ENCODE data around the gene ZBTB7C. TPM values are rescaled to one million over a fixed set of nuclear protein-coding genes. Genes with fewer than 3 reads are reported as not detected.

ZBTB7C gene
- total RNA-seq, 1 experiment from 2014 or later, result 0.32 TPM

- intact Hi-C loops (cut with micrococcal nuclease; ENCODE audit: unreplicated experiment), result no loop called here
Observed at GRCh38 chr18:48127606-48128005, 281.6 kb downstream of the ZBTB7C start.

GRCh38 chr18:48126240-48126639 lies 282.9 kb downstream of the ZBTB7C start:
- no peak for TF ChIP-seq EZH2 (IDR thresholded peaks at IDR 0.05; ENCODE audit: borderline replicate concordance, low read depth, low read length, poor library complexity, severe bottlenecking)
- no peak for TF ChIP-seq CTCF (conservative IDR thresholded peaks at IDR 0.05; ENCODE audit: low read depth, low read length)
- no TSS peak for BruUV-seq (replicated peaks)
- Histone ChIP-seq H3K4me3 (ENCODE audit: low read depth, low read length, poor library complexity, severe bottlenecking) (no peak overlapping the region), H3K9me3 (ENCODE audit: low read depth, low read length, poor library complexity, severe bottlenecking) (no peaks in the 10 kb centered on the region), H3K27ac (ENCODE audit: low read depth, low read length, poor library complexity, severe bottlenecking) (no peak overlapping the region), H3K27me3 (replicated peaks; ENCODE audit: insufficient read depth, low read depth, low read length, poor library complexity) (peaks cover 11% of the 10 kb centered on the region), H3K4me1 (ENCODE audit: insufficient read depth, low read length, poor library complexity, severe bottlenecking) (no peaks in the 10 kb centered on the region), H3K36me3 (ENCODE audit: insufficient read depth, low read length, poor library complexity, severe bottlenecking) (no peaks in the 10 kb centered on the region)
- intact Hi-C loops (cut with micrococcal nuclease; ENCODE audit: unreplicated experiment), result no loop called here
- no peak for DNase-seq (ENCODE audit: low spot score)
- ChIA-PET POLR2A (ENCODE audit: low non-redundant PET) (no interaction called here), CTCF (no interaction called here)

More at GRCh38 chr18:48127606-48128005, 281.6 kb downstream of the ZBTB7C start:
- no TSS peak for BruUV-seq (replicated peaks)
- Histone ChIP-seq H3K4me1 (ENCODE audit: insufficient read depth, low read length, poor library complexity, severe bottlenecking) (no peaks in the 10 kb centered on the region), H3K4me3 (ENCODE audit: low read depth, low read length, poor library complexity, severe bottlenecking) (no peak overlapping the region), H3K27ac (ENCODE audit: low read depth, low read length, poor library complexity, severe bottlenecking) (no peak overlapping the region), H3K36me3 (ENCODE audit: insufficient read depth, low read length, poor library complexity, severe bottlenecking) (no peaks in the 10 kb centered on the region), H3K27me3 (replicated peaks; ENCODE audit: insufficient read depth, low read depth, low read length, poor library complexity) (peaks cover 18% of the 10 kb centered on the region), H3K9me3 (ENCODE audit: low read depth, low read length, poor library complexity, severe bottlenecking) (no peaks in the 10 kb centered on the region)
- TF ChIP-seq CTCF (conservative IDR thresholded peaks at IDR 0.05; ENCODE audit: low read depth, low read length) (no peak), EZH2 (IDR thresholded peaks at IDR 0.05; ENCODE audit: borderline replicate concordance, low read depth, low read length, poor library complexity, severe bottlenecking) (no peak)
- DNase-seq (ENCODE audit: low spot score), result no peak
- ChIA-PET CTCF (no interaction called here), POLR2A (ENCODE audit: low non-redundant PET) (no interaction called here)

GRCh38 chr18:48125724-48126123 lies 283.5 kb downstream of the ZBTB7C start:
- no peaks in the 10 kb centered on the region for H3K9me3 ChIP-seq (ENCODE audit: low read depth, low read length, poor library complexity, severe bottlenecking)
- H3K27ac ChIP-seq (ENCODE audit: low read depth, low read length, poor library complexity, severe bottlenecking), result no peak overlapping the region
- no peak for DNase-seq (ENCODE audit: low spot score)
- no peak for TF ChIP-seq CTCF (conservative IDR thresholded peaks at IDR 0.05; ENCODE audit: low read depth, low read length)
- no peak for TF ChIP-seq EZH2 (IDR thresholded peaks at IDR 0.05; ENCODE audit: borderline replicate concordance, low read depth, low read length, poor library complexity, severe bottlenecking)
- no peaks in the 10 kb centered on the region for H3K4me1 ChIP-seq (ENCODE audit: insufficient read depth, low read length, poor library complexity, severe bottlenecking)
- intact Hi-C loops (cut with micrococcal nuclease; ENCODE audit: unreplicated experiment), result no loop called here
- peaks cover 11% of the 10 kb centered on the region for H3K27me3 ChIP-seq (replicated peaks; ENCODE audit: insufficient read depth, low read depth, low read length, poor library complexity)
- ChIA-PET CTCF (no interaction called here), POLR2A (ENCODE audit: low non-redundant PET) (no interaction called here)
- no TSS peak for BruUV-seq (replicated peaks)
- H3K36me3 ChIP-seq (ENCODE audit: insufficient read depth, low read length, poor library complexity, severe bottlenecking), result no peaks in the 10 kb centered on the region
- no peak overlapping the region for H3K4me3 ChIP-seq (ENCODE audit: low read depth, low read length, poor library complexity, severe bottlenecking)
